GM19043 (cell line): ENCODE results near the gene WDR93.
"Not testable (repeated sequence)": the region's sequence is repeated elsewhere in the genome, so short reads cannot be mapped to it uniquely, and the experiment has no call there.

Experiments used
- ATAC-seq: cut with Tn5 transposase; IDR thresholded peaks from one replicate; pipeline ENCODE4 v1.9.1; 2021; ENCODE audit warnings: low read depth; ENCODE audit not compliant: unreplicated experiment

WDR93 gene

GRCh38 chr15:89680282-89680873 lies 10.2 kb upstream of the WDR93 start:
- ATAC-seq, result no peak

GRCh38 chr15:89681146-89681545 lies 9.5 kb upstream of the WDR93 start:
- ATAC-seq, result no peak

- ATAC-seq, result no peak
Observed at GRCh38 chr15:89685995-89686394, 4.6 kb upstream of the WDR93 start.

GRCh38 chr15:89686522-89686921 lies 4.1 kb upstream of the WDR93 start:
- no peak for ATAC-seq

GRCh38 chr15:89689930-89690275 lies 708 bp upstream of the WDR93 start:
- ATAC-seq, result not testable (repeated sequence)

GRCh38 chr15:89693091-89693490 lies 2.5 kb downstream of the WDR93 start:
- no peak for ATAC-seq

GRCh38 chr15:89693696-89694095 lies 3.1 kb downstream of the WDR93 start:
- no peak for ATAC-seq

- no peak for ATAC-seq
Observed at GRCh38 chr15:89695198-89695597, 4.6 kb downstream of the WDR93 start.

GRCh38 chr15:89704411-89704810 lies 13.8 kb downstream of the WDR93 start:
- ATAC-seq, result no peak

- no peak for ATAC-seq
Observed at GRCh38 chr15:89707577-89707976, 17.0 kb downstream of the WDR93 start.

- no peak for ATAC-seq
Observed at GRCh38 chr15:89714775-89715174, 24.2 kb downstream of the WDR93 start.

GRCh38 chr15:89723031-89723430 lies 32.4 kb downstream of the WDR93 start:
- no peak for ATAC-seq

GRCh38 chr15:89724621-89725020 lies 34.0 kb downstream of the WDR93 start:
- no peak for ATAC-seq

GRCh38 chr15:89725064-89725463 lies 34.5 kb downstream of the WDR93 start:
- no peak for ATAC-seq

GRCh38 chr15:89728254-89728653 lies 37.6 kb downstream of the WDR93 start:
- no peak for ATAC-seq

GRCh38 chr15:89731275-89731674 lies 40.7 kb downstream of the WDR93 start:
- ATAC-seq, result no peak

- no peak for ATAC-seq
Observed at GRCh38 chr15:89732451-89733172, 42.0 kb downstream of the WDR93 start.

GRCh38 chr15:89735773-89736172 lies 45.2 kb downstream of the WDR93 start:
- ATAC-seq, result no peak

GRCh38 chr15:89740137-89740536 lies 49.5 kb downstream of the WDR93 start:
- peak; percentile 70 for ATAC-seq

- no peak for ATAC-seq
Observed at GRCh38 chr15:89743011-89743410, 52.4 kb downstream of the WDR93 start.

- ATAC-seq, result no peak
Observed at GRCh38 chr15:89743594-89743993, 53.0 kb downstream of the WDR93 start.

GRCh38 chr15:89745131-89745530 lies 54.5 kb downstream of the WDR93 start:
- no peak for ATAC-seq
